MCF 10A (cell line): Measurements from ENCODE around the gene SLC35B2. TPM values are rescaled to one million over a fixed set of nuclear protein-coding genes. Genes with fewer than 3 reads are reported as not detected.
"Not testable (repeated sequence)": the region's sequence is repeated elsewhere in the genome, so short reads cannot be mapped to it uniquely, and the experiment has no call there.

Experiments
- BruUV-seq: library from RNA; stranded (reverse); fragments of 400-500 nt; replicated peaks from 2 replicates; lab custom pipeline; 2021; lab: Mats Ljungman, UMichigan
- CTCF ChIA-PET: fragments of 300-600 bp; sonication (Branson Sonifier 250); formaldehyde crosslinking; extraction: SDS; loops from one replicate; lab custom pipeline; 2021; ENCODE audit warnings: antibody characterized with exemption, inconsistent platforms; lab: Yijun Ruan, JAX
- POLR2A ChIA-PET: fragments of 300-600, 350-650 bp; sonication (Branson Sonifier 250); formaldehyde crosslinking; extraction: SDS; loops from one replicate; lab custom pipeline; 2020; ENCODE audit warnings: antibody characterized with exemption, inconsistent platforms; lab: Yijun Ruan, JAX
- DNase-seq: peaks from one replicate; pipeline ENCODE4 v3.0.0-alpha.2; 2018; ENCODE audit not compliant: unreplicated experiment
- H3K27ac Mint-ChIP-seq: one replicate; pipeline ENCODE4 v1.8.0; 2022; ENCODE audit warnings: mild to moderate bottlenecking, low read depth, mixed read lengths; ENCODE audit not compliant: unreplicated experiment
- H3K27me3 Mint-ChIP-seq: one replicate; pipeline ENCODE4 v1.8.0; 2022; ENCODE audit warnings: mixed read lengths; ENCODE audit not compliant: insufficient read depth, unreplicated experiment
- H3K36me3 Mint-ChIP-seq: one replicate; pipeline ENCODE4 v1.8.0; 2022; ENCODE audit warnings: mild to moderate bottlenecking, moderate library complexity, mixed read lengths; ENCODE audit not compliant: insufficient read depth, unreplicated experiment
- H3K4me1 Mint-ChIP-seq: one replicate; pipeline ENCODE4 v1.8.0; 2022; ENCODE audit warnings: mixed read lengths; ENCODE audit not compliant: insufficient read depth, unreplicated experiment
- H3K4me3 Mint-ChIP-seq: one replicate; pipeline ENCODE4 v1.8.0; 2022; ENCODE audit warnings: mild to moderate bottlenecking, moderate library complexity, mixed read lengths; ENCODE audit not compliant: unreplicated experiment
- H3K9me3 Mint-ChIP-seq: one replicate; pipeline ENCODE4 v1.8.0; 2022; ENCODE audit warnings: mixed read lengths; ENCODE audit not compliant: unreplicated experiment
- CTCF ChIP-seq: fragments of 200-600 bp; IDR thresholded peaks from one replicate; pipeline ENCODE4 v1.8.0; 2022; ENCODE audit warnings: antibody characterized with exemption, mild to moderate bottlenecking; ENCODE audit not compliant: unreplicated experiment
- intact Hi-C: fragments of 100-400 bp; cut with micrococcal nuclease; formaldehyde crosslinking; loops from 2 replicates; pipeline ENCODE4 v1.14.1; 2022
- total RNA-seq: library from RNA; stranded (reverse); gene quantifications from 2 replicates; pipeline ENCODE4 v1.2.3, GENCODE V29; 2022

The SLC35B2 gene
- total RNA-seq, 1 experiment from 2014 or later, result 27.1 TPM

GRCh38 chr6:44232676-44233566 is 24.4 kb downstream of the SLC35B2 start:
- intact Hi-C loops, result no loop called here
- H3K27me3 Mint-ChIP-seq, result no peaks in the 10 kb centered on the region
- peaks cover 7% of the 10 kb centered on the region for H3K36me3 Mint-ChIP-seq
- no TSS peak for BruUV-seq
- TF ChIP-seq CTCF, result no peak
- DNase-seq, result no peak
- CTCF ChIA-PET, result interaction anchor here (1.6 to 3.6 kb wide), 2 partner anchors 9 to 135 kb away, joined by 5 to 52 read pairs; partner anchors contain the start of gene SLC29A1
- H3K9me3 Mint-ChIP-seq, result no peaks in the 10 kb centered on the region
- H3K4me3 Mint-ChIP-seq, result no peak overlapping the region
- peaks cover 20% of the 10 kb centered on the region for H3K4me1 Mint-ChIP-seq
- H3K27ac Mint-ChIP-seq, result peak overlapping the region; percentile 49
- POLR2A ChIA-PET, result interaction anchor here (1.2 kb wide), 1 partner anchor 11 kb away, joined by 5 read pairs; no protein-coding TSS in a partner anchor

GRCh38 chr6:44231426-44231825 is 25.9 kb downstream of the SLC35B2 start:
- peaks cover 34% of the 10 kb centered on the region for H3K4me1 Mint-ChIP-seq
- H3K4me3 Mint-ChIP-seq, H3K36me3 Mint-ChIP-seq, POLR2A ChIA-PET, DNase-seq, H3K27ac Mint-ChIP-seq, intact Hi-C loops, H3K27me3 Mint-ChIP-seq, H3K9me3 Mint-ChIP-seq, BruUV-seq: not testable (repeated sequence)
- CTCF ChIA-PET, result interaction anchor here (1.2 kb wide), 1 partner anchor 58 kb away, joined by 4 read pairs; no protein-coding TSS in a partner anchor

GRCh38 chr6:44230034-44230675 is 27.2 kb downstream of the SLC35B2 start:
- POLR2A ChIA-PET, result interaction anchor here (1.1 kb wide), 1 partner anchor 25 kb away, joined by 3 read pairs; no protein-coding TSS in a partner anchor
- no peak overlapping the region for H3K27ac Mint-ChIP-seq
- no peaks in the 10 kb centered on the region for H3K27me3 Mint-ChIP-seq
- H3K4me1 Mint-ChIP-seq, result peaks cover 39% of the 10 kb centered on the region
- no peaks in the 10 kb centered on the region for H3K9me3 Mint-ChIP-seq
- peaks cover 2% of the 10 kb centered on the region for H3K36me3 Mint-ChIP-seq
- DNase-seq, result no peak
- intact Hi-C loops, result no loop called here
- CTCF ChIA-PET, result interaction anchor here (0.7 to 1.4 kb wide), 3 partner anchors 17 to 60 kb away, joined by 3 to 4 read pairs (median 4); partner anchors contain the start of gene HSP90AB1
- TF ChIP-seq CTCF, result no peak
- BruUV-seq, result no TSS peak
- H3K4me3 Mint-ChIP-seq, result no peak overlapping the region

GRCh38 chr6:44229376-44230033 is 27.8 kb downstream of the SLC35B2 start:
- TF ChIP-seq CTCF, result no peak
- no peaks in the 10 kb centered on the region for H3K36me3 Mint-ChIP-seq
- ChIA-PET CTCF (interaction anchor here (0.7 to 1.4 kb wide), 2 partner anchors 17 to 59 kb away, joined by 3 to 4 read pairs; partner anchors contain the start of gene HSP90AB1), POLR2A (interaction anchor here (0.6 to 1.1 kb wide), 2 partner anchors 8 to 26 kb away, joined by 3 read pairs; no protein-coding TSS in a partner anchor)
- H3K9me3 Mint-ChIP-seq, result no peaks in the 10 kb centered on the region
- no peak overlapping the region for H3K4me3 Mint-ChIP-seq
- no peaks in the 10 kb centered on the region for H3K27me3 Mint-ChIP-seq
- no peak overlapping the region for H3K27ac Mint-ChIP-seq
- H3K4me1 Mint-ChIP-seq, result peaks cover 39% of the 10 kb centered on the region
- intact Hi-C loops, result no loop called here
- no TSS peak for BruUV-seq
- no peak for DNase-seq
